ENCODE data around the gene MAP7.
A peak's percentile ranks its signal among the peaks of the same experiment; 100 is the strongest.

MAP7 gene

GRCh38 chr6:136326038-136326553, 224.1 kb downstream of the MAP7 start:
- H3K79me2 ChIP-seq (ENCODE audit: control insufficient read depth, insufficient read depth, low read length, unreplicated experiment): no peaks in the 10 kb centered on the region
- no peak overlapping the region for H3K27ac ChIP-seq (ENCODE audit: low read depth, low read length)
- no peaks in the 10 kb centered on the region for H3K36me3 ChIP-seq (ENCODE audit: insufficient read depth, low read length)
- no peaks in the 10 kb centered on the region for H3K27me3 ChIP-seq (ENCODE audit: insufficient read depth, low read length)
- no peak overlapping the region for H3K4me3 ChIP-seq (ENCODE audit: low read depth, low read length)
- H2AFZ ChIP-seq (ENCODE audit: low read length, unreplicated experiment): no peak overlapping the region
- H3K4me1 ChIP-seq (ENCODE audit: control insufficient read depth, insufficient read depth, low read length, unreplicated experiment): no peaks in the 10 kb centered on the region

- H3K4me3 ChIP-seq (ENCODE audit: low read depth, low read length): no peak overlapping the region
- no peak overlapping the region for H3K27ac ChIP-seq (ENCODE audit: low read depth, low read length)
- no peaks in the 10 kb centered on the region for H3K79me2 ChIP-seq (ENCODE audit: control insufficient read depth, insufficient read depth, low read length, unreplicated experiment)
- H3K4me1 ChIP-seq (ENCODE audit: control insufficient read depth, insufficient read depth, low read length, unreplicated experiment): no peaks in the 10 kb centered on the region
- no peak overlapping the region for H2AFZ ChIP-seq (ENCODE audit: low read length, unreplicated experiment)
- H3K36me3 ChIP-seq (ENCODE audit: insufficient read depth, low read length): no peaks in the 10 kb centered on the region
- no peaks in the 10 kb centered on the region for H3K27me3 ChIP-seq (ENCODE audit: insufficient read depth, low read length)
Measured at GRCh38 chr6:136324686-136325380, 225.4 kb downstream of the MAP7 start.

GRCh38 chr6:136323431-136324112, 226.7 kb downstream of the MAP7 start:
- Histone ChIP-seq H3K36me3 (ENCODE audit: insufficient read depth, low read length) (no peaks in the 10 kb centered on the region), H2AFZ (ENCODE audit: low read length, unreplicated experiment) (no peak overlapping the region), H3K4me3 (ENCODE audit: low read depth, low read length) (no peak overlapping the region), H3K79me2 (ENCODE audit: control insufficient read depth, insufficient read depth, low read length, unreplicated experiment) (no peaks in the 10 kb centered on the region), H3K27ac (ENCODE audit: low read depth, low read length) (no peak overlapping the region), H3K4me1 (ENCODE audit: control insufficient read depth, insufficient read depth, low read length, unreplicated experiment) (no peaks in the 10 kb centered on the region), H3K27me3 (ENCODE audit: insufficient read depth, low read length) (no peaks in the 10 kb centered on the region)

- H3K79me2 ChIP-seq (ENCODE audit: control insufficient read depth, insufficient read depth, low read length, unreplicated experiment): no peaks in the 10 kb centered on the region
- H3K4me3 ChIP-seq (ENCODE audit: low read depth, low read length): no peak overlapping the region
- no peak overlapping the region for H2AFZ ChIP-seq (ENCODE audit: low read length, unreplicated experiment)
- H3K36me3 ChIP-seq (ENCODE audit: insufficient read depth, low read length): no peaks in the 10 kb centered on the region
- H3K27ac ChIP-seq (ENCODE audit: low read depth, low read length): no peak overlapping the region
- H3K4me1 ChIP-seq (ENCODE audit: control insufficient read depth, insufficient read depth, low read length, unreplicated experiment): no peaks in the 10 kb centered on the region
- H3K27me3 ChIP-seq (ENCODE audit: insufficient read depth, low read length): no peaks in the 10 kb centered on the region
Measured at GRCh38 chr6:136319732-136320131, 230.5 kb downstream of the MAP7 start.

GRCh38 chr6:136318676-136319075, 231.5 kb downstream of the MAP7 start:
- Histone ChIP-seq H3K27me3 (ENCODE audit: insufficient read depth, low read length) (0 out of 2 replicates have a peak, but pooled peaks cover under 1% of the 10 kb centered on the region), H3K4me1 (ENCODE audit: control insufficient read depth, insufficient read depth, low read length, unreplicated experiment) (no peaks in the 10 kb centered on the region), H3K36me3 (ENCODE audit: insufficient read depth, low read length) (no peaks in the 10 kb centered on the region), H3K79me2 (ENCODE audit: control insufficient read depth, insufficient read depth, low read length, unreplicated experiment) (no peaks in the 10 kb centered on the region), H3K27ac (ENCODE audit: low read depth, low read length) (no peak overlapping the region), H2AFZ (ENCODE audit: low read length, unreplicated experiment) (no peak overlapping the region), H3K4me3 (ENCODE audit: low read depth, low read length) (no peak overlapping the region)

GRCh38 chr6:136317971-136318370, 232.3 kb downstream of the MAP7 start:
- Histone ChIP-seq H3K27me3 (ENCODE audit: insufficient read depth, low read length) (peaks cover 5% of the 10 kb centered on the region; the same call in 1 of the 2 replicates), H3K4me3 (ENCODE audit: low read depth, low read length) (no peak overlapping the region), H3K27ac (ENCODE audit: low read depth, low read length) (no peak overlapping the region), H3K4me1 (ENCODE audit: control insufficient read depth, insufficient read depth, low read length, unreplicated experiment) (no peaks in the 10 kb centered on the region), H3K79me2 (ENCODE audit: control insufficient read depth, insufficient read depth, low read length, unreplicated experiment) (no peaks in the 10 kb centered on the region), H2AFZ (ENCODE audit: low read length, unreplicated experiment) (no peak overlapping the region), H3K36me3 (ENCODE audit: insufficient read depth, low read length) (no peaks in the 10 kb centered on the region)

- H3K27ac ChIP-seq (ENCODE audit: low read depth, low read length): no peak overlapping the region
- peak overlapping the region; percentile 41 for H2AFZ ChIP-seq (ENCODE audit: low read length, unreplicated experiment)
- H3K4me3 ChIP-seq (ENCODE audit: low read depth, low read length): no peak overlapping the region
- no peaks in the 10 kb centered on the region for H3K79me2 ChIP-seq (ENCODE audit: control insufficient read depth, insufficient read depth, low read length, unreplicated experiment)
- H3K4me1 ChIP-seq (ENCODE audit: control insufficient read depth, insufficient read depth, low read length, unreplicated experiment): no peaks in the 10 kb centered on the region
- H3K36me3 ChIP-seq (ENCODE audit: insufficient read depth, low read length): no peaks in the 10 kb centered on the region
- peaks cover 5% of the 10 kb centered on the region for H3K27me3 ChIP-seq (ENCODE audit: insufficient read depth, low read length)
Measured at GRCh38 chr6:136317021-136317694, 233.1 kb downstream of the MAP7 start.

GRCh38 chr6:136315594-136315993, 234.6 kb downstream of the MAP7 start:
- Histone ChIP-seq H2AFZ (ENCODE audit: low read length, unreplicated experiment) (no peak overlapping the region), H3K4me1 (ENCODE audit: control insufficient read depth, insufficient read depth, low read length, unreplicated experiment) (no peaks in the 10 kb centered on the region), H3K27me3 (ENCODE audit: insufficient read depth, low read length) (peaks cover 5% of the 10 kb centered on the region), H3K27ac (ENCODE audit: low read depth, low read length) (no peak overlapping the region), H3K79me2 (ENCODE audit: control insufficient read depth, insufficient read depth, low read length, unreplicated experiment) (no peaks in the 10 kb centered on the region), H3K36me3 (ENCODE audit: insufficient read depth, low read length) (no peaks in the 10 kb centered on the region), H3K4me3 (ENCODE audit: low read depth, low read length) (no peak overlapping the region)

GRCh38 chr6:136312975-136313374, 237.2 kb downstream of the MAP7 start:
- H3K27me3 ChIP-seq (ENCODE audit: insufficient read depth, low read length): peaks cover 5% of the 10 kb centered on the region
- H3K4me3 ChIP-seq (ENCODE audit: low read depth, low read length): no peak overlapping the region
- H3K36me3 ChIP-seq (ENCODE audit: insufficient read depth, low read length): no peaks in the 10 kb centered on the region
- no peak overlapping the region for H2AFZ ChIP-seq (ENCODE audit: low read length, unreplicated experiment)
- H3K27ac ChIP-seq (ENCODE audit: low read depth, low read length): no peak overlapping the region
- H3K79me2 ChIP-seq (ENCODE audit: control insufficient read depth, insufficient read depth, low read length, unreplicated experiment): no peaks in the 10 kb centered on the region
- no peaks in the 10 kb centered on the region for H3K4me1 ChIP-seq (ENCODE audit: control insufficient read depth, insufficient read depth, low read length, unreplicated experiment)

- H3K4me3 ChIP-seq (ENCODE audit: low read depth, low read length): no peak overlapping the region
- H3K36me3 ChIP-seq (ENCODE audit: insufficient read depth, low read length): no peaks in the 10 kb centered on the region
- no peaks in the 10 kb centered on the region for H3K79me2 ChIP-seq (ENCODE audit: control insufficient read depth, insufficient read depth, low read length, unreplicated experiment)
- no peak overlapping the region for H3K27ac ChIP-seq (ENCODE audit: low read depth, low read length)
- H2AFZ ChIP-seq (ENCODE audit: low read length, unreplicated experiment): no peak overlapping the region
- H3K4me1 ChIP-seq (ENCODE audit: control insufficient read depth, insufficient read depth, low read length, unreplicated experiment): no peaks in the 10 kb centered on the region
- H3K27me3 ChIP-seq (ENCODE audit: insufficient read depth, low read length): peaks cover 8% of the 10 kb centered on the region
Measured at GRCh38 chr6:136309729-136310311, 240.4 kb downstream of the MAP7 start.
